Neural cell (in vitro differentiated cells): ENCODE data around the gene SLC28A1. TPM values are rescaled to one million over a fixed set of nuclear protein-coding genes. Genes with fewer than 3 reads are reported as not detected.

Experiments
- H2AFZ ChIP-seq: fragments of 200-600, 300-800 bp; sonication (generic), shearing (Covaris generic); 2 replicates; pipeline ENCODE4 v1.6.0; 2014; ENCODE audit warnings: low read depth, mild to moderate bottlenecking, antibody characterized with exemption, low read length, moderate library complexity
- H3F3A ChIP-seq: fragments of 200-600 bp; shearing (Covaris generic); 2 replicates; pipeline ENCODE4 v1.6.1; 2016; ENCODE audit warnings: mild to moderate bottlenecking, moderate library complexity, mixed read lengths, antibody characterized with exemption, low read length; ENCODE audit not compliant: insufficient read depth, poor library complexity, severe bottlenecking
- H3K27ac ChIP-seq: fragments of 200-600, 300-800 bp; sonication (generic), shearing (Covaris generic); 2 replicates; pipeline ENCODE4 v1.5.1; 2014; ENCODE audit warnings: mild to moderate bottlenecking, low read length, moderate library complexity
- H3K27me3 ChIP-seq: fragments of 300-800, 200-600 bp; sonication (generic), shearing (Covaris generic); 2 replicates; pipeline ENCODE4 v1.6.0; 2014; ENCODE audit warnings: mild to moderate bottlenecking, low read depth, low read length, moderate library complexity; ENCODE audit not compliant: insufficient read depth
- H3K36me3 ChIP-seq: fragments of 300-800, 200-600 bp; sonication (generic), shearing (Covaris generic); 2 replicates; pipeline ENCODE4 v1.5.1; 2014; ENCODE audit warnings: mild to moderate bottlenecking, antibody characterized with exemption, low read length, moderate library complexity; ENCODE audit not compliant: insufficient read depth
- H3K4me2 ChIP-seq: fragments of 300-800, 200-600 bp; sonication (generic), shearing (Covaris generic); 2 replicates; pipeline ENCODE4 v1.6.0; 2014; ENCODE audit warnings: mild to moderate bottlenecking, low read length
- H3K4me3 ChIP-seq: fragments of 300-800, 200-600 bp; sonication (generic), shearing (Covaris generic); 2 replicates; pipeline ENCODE4 v1.5.1; 2014; ENCODE audit warnings: mild to moderate bottlenecking, low read length, moderate library complexity
- H3K79me2 ChIP-seq: fragments of 200-600 bp; shearing (Covaris generic); replicated peaks from 2 replicates; pipeline ENCODE4 v1.6.0; 2014; ENCODE audit warnings: mild to moderate bottlenecking, low read length, moderate library complexity; ENCODE audit not compliant: insufficient read depth
- H3K9ac ChIP-seq: fragments of 300-800, 200-600 bp; sonication (generic), shearing (Covaris generic); 2 replicates; pipeline ENCODE4 v1.6.1; 2016; ENCODE audit warnings: mild to moderate bottlenecking, low read length, mixed read lengths
- H3K9me2 ChIP-seq: fragments of 200-600 bp; shearing (Covaris generic); 2 replicates; pipeline ENCODE4 v1.6.1; 2016; ENCODE audit warnings: mild to moderate bottlenecking, low read length, mixed read lengths; ENCODE audit not compliant: insufficient read depth
- H3K9me3 ChIP-seq: fragments of 200-600, 300-800 bp; sonication (generic), shearing (Covaris generic); 2 replicates; pipeline ENCODE4 v1.6.1; 2016; ENCODE audit warnings: mild to moderate bottlenecking, mixed run types, low read length, moderate library complexity, mixed read lengths
- H4K20me1 ChIP-seq: fragments of 200-600 bp; shearing (Covaris generic); 2 replicates; pipeline ENCODE4 v1.6.1; 2016; ENCODE audit warnings: mild to moderate bottlenecking, mixed run types; ENCODE audit not compliant: insufficient read depth
- CTCF ChIP-seq: fragments of 450-650 bp; IDR thresholded peaks from 2 replicates; pipeline ENCODE4 v1.5.1; 2014; ENCODE audit warnings: antibody characterized with exemption, mild to moderate bottlenecking, moderate library complexity; ENCODE audit not compliant: poor library complexity, severe bottlenecking
- EP300 ChIP-seq: fragments of 450-650 bp; conservative IDR thresholded peaks from 2 replicates; pipeline ENCODE4 v1.6.1; 2014; ENCODE audit warnings: antibody characterized with exemption, mild to moderate bottlenecking, moderate library complexity; ENCODE audit not compliant: poor library complexity, severe bottlenecking
- EZH2 ChIP-seq: fragments of 200-600, 300-800 bp; shearing (Covaris generic), sonication (generic); IDR thresholded peaks from 2 replicates; pipeline ENCODE4 v1.6.1; 2014; ENCODE audit warnings: antibody characterized with exemption, low read length, borderline replicate concordance, mild to moderate bottlenecking; ENCODE audit not compliant: insufficient read depth, poor library complexity, severe bottlenecking
- MXI1 ChIP-seq: fragments of 450-650 bp; conservative IDR thresholded peaks from 2 replicates; pipeline ENCODE4 v1.6.1; 2014; ENCODE audit warnings: antibody characterized with exemption, mild to moderate bottlenecking; ENCODE audit not compliant: poor library complexity, severe bottlenecking
- POLR2AphosphoS5 ChIP-seq: IDR thresholded peaks from 2 replicates; pipeline ENCODE4 v1.6.1; 2012
- RAD21 ChIP-seq: fragments of 450-650 bp; conservative IDR thresholded peaks from 2 replicates; pipeline ENCODE4 v1.6.1; 2014; ENCODE audit warnings: antibody characterized with exemption, mild to moderate bottlenecking, moderate library complexity
- REST ChIP-seq: IDR thresholded peaks from 2 replicates; pipeline ENCODE4 v1.6.1; 2012; ENCODE audit warnings: borderline replicate concordance
- SMC3 ChIP-seq: fragments of 450-650 bp; conservative IDR thresholded peaks from 2 replicates; pipeline ENCODE4 v1.6.1; 2014; ENCODE audit warnings: antibody characterized with exemption, mild to moderate bottlenecking, moderate library complexity; ENCODE audit not compliant: poor library complexity
- TAF1 ChIP-seq: IDR thresholded peaks from 2 replicates; pipeline ENCODE4 v1.6.1; 2012; ENCODE audit warnings: low read depth
- polyA plus RNA-seq: library from polyadenylated mRNA; depleted of rRNA; stranded (reverse); fragments of >200 nt; gene quantifications from 2 replicates; pipeline ENCODE4 v1.2.3, GENCODE V29; 2014

The SLC28A1 gene
- polyA plus RNA-seq, 1 donor from 2014 or later, result not detected

- no peak for TF ChIP-seq EP300
- no peak for TF ChIP-seq POLR2AphosphoS5
- no peak for TF ChIP-seq MXI1
- no peak for TF ChIP-seq SMC3
- TF ChIP-seq REST, result no peak
- TF ChIP-seq CTCF, result no peak
- no peak for TF ChIP-seq TAF1
- no peak for TF ChIP-seq EZH2
- no peak for TF ChIP-seq RAD21
- no peak overlapping the region for H3K4me3 ChIP-seq
- H3K9me3 ChIP-seq, result no peaks in the 10 kb centered on the region
- H3K36me3 ChIP-seq, result no peaks in the 10 kb centered on the region
- no peaks in the 10 kb centered on the region for H3K9me2 ChIP-seq
- H4K20me1 ChIP-seq, result no peaks in the 10 kb centered on the region
- no peak overlapping the region for H2AFZ ChIP-seq
- H3K27ac ChIP-seq, result no peak overlapping the region
- H3K27me3 ChIP-seq, result no peaks in the 10 kb centered on the region
- H3F3A ChIP-seq, result no peaks in the 10 kb centered on the region
- H3K79me2 ChIP-seq, result no peaks in the 10 kb centered on the region
- H3K4me2 ChIP-seq, result no peak overlapping the region
- no peak overlapping the region for H3K9ac ChIP-seq
Measured at GRCh38 chr15:84903751-84904150, 19.3 kb downstream of the SLC28A1 start.

GRCh38 chr15:84904419-84904818, 20.0 kb downstream of the SLC28A1 start:
- Histone ChIP-seq H3K9me2 (no peaks in the 10 kb centered on the region), H3K36me3 (no peaks in the 10 kb centered on the region), H3K79me2 (no peaks in the 10 kb centered on the region), H3K4me3 (no peak overlapping the region), H3F3A (no peaks in the 10 kb centered on the region), H2AFZ (no peak overlapping the region), H3K27ac (no peak overlapping the region), H3K27me3 (no peaks in the 10 kb centered on the region), H3K4me2 (no peak overlapping the region), H3K9ac (no peak overlapping the region), H4K20me1 (no peaks in the 10 kb centered on the region), H3K9me3 (no peaks in the 10 kb centered on the region)
- TF ChIP-seq TAF1 (no peak), POLR2AphosphoS5 (no peak), CTCF (no peak), SMC3 (no peak), REST (no peak), EZH2 (no peak), RAD21 (no peak), EP300 (no peak), MXI1 (no peak)
